Liver (tissue), 3 donors: Measurements from ENCODE around the gene C16orf89.

ENCODE experiments used
- CTCF ChIP-seq: fragments of 150-350 bp; IDR thresholded peaks from 2 replicates; pipeline ENCODE4 v1.5.1; 2017; ENCODE audit warnings: improper control_type of control experiment, low read depth, low read length; ENCODE audit not compliant: missing input control
- EGR1 ChIP-seq, 2 donors: IDR thresholded peaks; 2 replicates each; pipeline ENCODE4 v1.6.1; 2016 to 2018; ENCODE audit warnings: antibody characterized with exemption in 2 of 2, low read depth in 2 of 2
- FOXA1 ChIP-seq: IDR thresholded peaks from 2 replicates; pipeline ENCODE4 v1.6.1; 2016; ENCODE audit warnings: antibody characterized with exemption
- FOXA2 ChIP-seq: IDR thresholded peaks from 2 replicates; pipeline ENCODE4 v1.6.1; 2016; ENCODE audit warnings: antibody characterized with exemption
- GABPA ChIP-seq, 2 donors: IDR thresholded peaks in 1 of 2; conservative IDR thresholded peaks in 1 of 2; 2 replicates each; pipeline ENCODE4 v1.6.1; 2016; ENCODE audit warnings: antibody characterized with exemption in 2 of 2, mild to moderate bottlenecking in 1 of 2, moderate library complexity in 1 of 2
- JUND ChIP-seq, 2 donors: IDR thresholded peaks; 2 replicates each; pipeline ENCODE4 v1.6.1; 2016; ENCODE audit warnings: antibody characterized with exemption in 2 of 2
- RAD21 ChIP-seq, 2 donors: IDR thresholded peaks; 2 replicates each; pipeline ENCODE4 v1.6.1; 2016; ENCODE audit warnings: antibody characterized with exemption in 2 of 2, mild to moderate bottlenecking in 2 of 2
- SP1 ChIP-seq: IDR thresholded peaks from 2 replicates; pipeline ENCODE4 v1.6.1; 2018; ENCODE audit warnings: antibody characterized with exemption, mild to moderate bottlenecking
- TAF1 ChIP-seq: conservative IDR thresholded peaks from 2 replicates; pipeline ENCODE4 v1.6.1; 2016; ENCODE audit warnings: antibody characterized with exemption, mild to moderate bottlenecking
- YY1 ChIP-seq: IDR thresholded peaks from 2 replicates; pipeline ENCODE4 v1.6.1; 2016; ENCODE audit warnings: antibody characterized with exemption, mild to moderate bottlenecking
- TF ChIP-seq, protein P1 (sequence below): IDR thresholded peaks from 2 replicates; pipeline ENCODE4 v1.6.1; 2016; ENCODE audit warnings: antibody characterized with exemption
- TF ChIP-seq, protein P2 (sequence below): IDR thresholded peaks from 2 replicates; pipeline ENCODE4 v1.6.1; 2016; ENCODE audit warnings: antibody characterized with exemption
- TF ChIP-seq, protein P3 (sequence below): IDR thresholded peaks from 2 replicates; pipeline ENCODE4 v1.6.1; 2016; ENCODE audit warnings: antibody characterized with exemption, mild to moderate bottlenecking
- donor health status: healthy.
- donor health status: healthy.

DNA sequence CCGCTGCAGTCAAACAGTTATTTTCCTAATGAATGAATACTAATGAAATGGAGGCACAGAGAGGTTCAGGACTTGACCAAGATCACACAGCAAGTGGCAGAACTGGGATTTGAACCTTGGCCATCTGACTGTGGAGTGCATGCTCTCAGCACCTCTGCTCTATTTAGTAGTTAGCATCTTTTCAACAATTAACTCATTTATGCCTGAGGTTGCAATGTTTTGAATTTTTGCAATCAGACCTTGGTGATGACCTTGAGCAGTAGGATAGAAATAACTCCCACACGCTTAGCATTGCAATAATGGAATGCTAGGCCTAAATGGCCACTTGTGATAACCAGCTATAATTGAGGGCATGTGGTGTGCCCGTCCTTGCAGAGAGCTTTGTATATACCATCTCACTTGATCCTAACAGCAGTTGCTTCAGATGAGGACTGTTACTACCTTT, 63.0 kb downstream of the C16orf89 start:
- TF ChIP-seq, protein P1, sequence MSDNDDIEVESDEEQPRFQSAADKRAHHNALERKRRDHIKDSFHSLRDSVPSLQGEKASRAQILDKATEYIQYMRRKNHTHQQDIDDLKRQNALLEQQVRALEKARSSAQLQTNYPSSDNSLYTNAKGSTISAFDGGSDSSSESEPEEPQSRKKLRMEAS: no peak
- TF ChIP-seq CTCF (no peak), TAF1 (no peak), EGR1 (IDR thresholded peaks at IDR 0.05; ENCODE audit: low read depth in 2 of 2) (no peak), JUND (IDR thresholded peaks at IDR 0.05) (no peak), RAD21 (IDR thresholded peaks at IDR 0.05) (no peak), SP1 (no peak), FOXA1 (no peak), GABPA (IDR thresholded peaks at IDR 0.05 in 1 of 2, conservative IDR thresholded peaks at IDR 0.05 in 1 of 2) (no peak), YY1 (no peak), FOXA2 (no peak)
- TF ChIP-seq, protein P2, sequence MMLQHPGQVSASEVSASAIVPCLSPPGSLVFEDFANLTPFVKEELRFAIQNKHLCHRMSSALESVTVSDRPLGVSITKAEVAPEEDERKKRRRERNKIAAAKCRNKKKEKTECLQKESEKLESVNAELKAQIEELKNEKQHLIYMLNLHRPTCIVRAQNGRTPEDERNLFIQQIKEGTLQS: no peak
- TF ChIP-seq, protein P3, sequence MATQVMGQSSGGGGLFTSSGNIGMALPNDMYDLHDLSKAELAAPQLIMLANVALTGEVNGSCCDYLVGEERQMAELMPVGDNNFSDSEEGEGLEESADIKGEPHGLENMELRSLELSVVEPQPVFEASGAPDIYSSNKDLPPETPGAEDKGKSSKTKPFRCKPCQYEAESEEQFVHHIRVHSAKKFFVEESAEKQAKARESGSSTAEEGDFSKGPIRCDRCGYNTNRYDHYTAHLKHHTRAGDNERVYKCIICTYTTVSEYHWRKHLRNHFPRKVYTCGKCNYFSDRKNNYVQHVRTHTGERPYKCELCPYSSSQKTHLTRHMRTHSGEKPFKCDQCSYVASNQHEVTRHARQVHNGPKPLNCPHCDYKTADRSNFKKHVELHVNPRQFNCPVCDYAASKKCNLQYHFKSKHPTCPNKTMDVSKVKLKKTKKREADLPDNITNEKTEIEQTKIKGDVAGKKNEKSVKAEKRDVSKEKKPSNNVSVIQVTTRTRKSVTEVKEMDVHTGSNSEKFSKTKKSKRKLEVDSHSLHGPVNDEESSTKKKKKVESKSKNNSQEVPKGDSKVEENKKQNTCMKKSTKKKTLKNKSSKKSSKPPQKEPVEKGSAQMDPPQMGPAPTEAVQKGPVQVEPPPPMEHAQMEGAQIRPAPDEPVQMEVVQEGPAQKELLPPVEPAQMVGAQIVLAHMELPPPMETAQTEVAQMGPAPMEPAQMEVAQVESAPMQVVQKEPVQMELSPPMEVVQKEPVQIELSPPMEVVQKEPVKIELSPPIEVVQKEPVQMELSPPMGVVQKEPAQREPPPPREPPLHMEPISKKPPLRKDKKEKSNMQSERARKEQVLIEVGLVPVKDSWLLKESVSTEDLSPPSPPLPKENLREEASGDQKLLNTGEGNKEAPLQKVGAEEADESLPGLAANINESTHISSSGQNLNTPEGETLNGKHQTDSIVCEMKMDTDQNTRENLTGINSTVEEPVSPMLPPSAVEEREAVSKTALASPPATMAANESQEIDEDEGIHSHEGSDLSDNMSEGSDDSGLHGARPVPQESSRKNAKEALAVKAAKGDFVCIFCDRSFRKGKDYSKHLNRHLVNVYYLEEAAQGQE: no peak
